A549 (cell line): ENCODE results near the gene RBBP7. TPM values are rescaled to one million over a fixed set of nuclear protein-coding genes. Genes with fewer than 3 reads are reported as not detected.

Source experiments
- ATAC-seq, 2 experiments: fragments of 200-7000 bp in 1 of 2; fragments of >200 bp in 1 of 2; cut with Nextera tagmentation in 1 of 2; cut with Tn5 transposase in 1 of 2; 3 replicates each; pipeline versions ENCODE4 v1.8.0 to v1.9.1; 2018 to 2020; ENCODE audit warnings: mild to moderate bottlenecking in 1 of 2, moderate library complexity in 1 of 2
- CTCF ChIA-PET: fragments of 300-600 bp; sonication (Branson Sonifier 250); formaldehyde crosslinking; extraction: SDS; loops from one replicate; lab custom pipeline; 2021; ENCODE audit warnings: antibody characterized with exemption, inconsistent platforms; lab: Yijun Ruan, JAX
- POLR2A ChIA-PET: fragments of 350-600 bp; formaldehyde crosslinking; extraction: SDS; loops from one replicate; lab custom pipeline; 2021; ENCODE audit warnings: antibody characterized with exemption, inconsistent platforms; lab: Yijun Ruan, JAX
- DNase-seq, 2 experiments: peaks; one replicate each; pipeline versions ENCODE4 v3.0.0 to v3.0.0-alpha.2; 2011 to 2016; ENCODE audit warnings: low read depth in 1 of 2, low spot score in 1 of 2
- FAIRE-seq: peaks from 2 replicates; lab custom pipeline; 2011; peaks lifted over from hg19 to GRCh38; lab: Jason Lieb, UNC
- H3K27ac ChIP-seq, 2 experiments: fragments of >200 bp; sonication (Bioruptor Twin); formaldehyde crosslinking; 3 replicates each; pipeline ENCODE4 v1.5.1; 2016 to 2017
- H3K4me1 ChIP-seq: fragments of >200 bp; sonication (Bioruptor Twin); formaldehyde crosslinking; 3 replicates; pipeline ENCODE4 v1.6.1; 2016
- H3K4me2 ChIP-seq: fragments of >200 bp; sonication (Bioruptor Twin); formaldehyde crosslinking; 3 replicates; pipeline ENCODE4 v1.6.1; 2016
- H3K4me3 ChIP-seq: fragments of >200 bp; sonication (Bioruptor Twin); formaldehyde crosslinking; 3 replicates; pipeline ENCODE4 v1.5.1; 2016
- H3K9me3 ChIP-seq: fragments of >200 bp; sonication (Bioruptor Twin); formaldehyde crosslinking; 3 replicates; pipeline ENCODE4 v1.6.1; 2016
- BCL3 ChIP-seq: fragments of >200 bp; sonication (Bioruptor Twin); formaldehyde crosslinking; IDR thresholded peaks from 3 replicates; pipeline ENCODE4 v1.6.1; 2016
- CHD2 ChIP-seq: fragments of 150-350 bp; IDR thresholded peaks from 2 replicates; pipeline ENCODE4 v1.6.1; 2014; ENCODE audit warnings: low read length; ENCODE audit not compliant: partially characterized antibody
- E2F6 ChIP-seq: IDR thresholded peaks from 2 replicates; pipeline ENCODE4 v1.6.1; 2012; ENCODE audit warnings: low read depth, borderline replicate concordance
- EHMT2 ChIP-seq: fragments of 200-600 bp; sonication (generic); IDR thresholded peaks from 2 replicates; pipeline ENCODE4 v1.6.1; 2016; ENCODE audit warnings: antibody characterized with exemption, low read depth, mild to moderate bottlenecking, moderate library complexity
- FOSB ChIP-seq: fragments of 250-450 bp; sonication (Bioruptor Pico); IDR thresholded peaks from 2 replicates; pipeline ENCODE4 v1.5.0; 2020; ENCODE audit warnings: mild to moderate bottlenecking, moderate library complexity
- JUN ChIP-seq, 2 experiments: fragments of >200 bp; sonication (Bioruptor Twin); formaldehyde crosslinking; IDR thresholded peaks; 2 replicates in 1 of 2; 3 replicates in 1 of 2; pipeline ENCODE4 v1.6.1; 2016 to 2017
- MAFK ChIP-seq: fragments of 450-650 bp; IDR thresholded peaks from 2 replicates; pipeline ENCODE4 v1.6.1; 2014; ENCODE audit not compliant: partially characterized antibody
- NR3C1 ChIP-seq: fragments of >200 bp; sonication (Bioruptor Twin); formaldehyde crosslinking; IDR thresholded peaks from 3 replicates; pipeline ENCODE4 v1.6.1; 2017
- PHF8 ChIP-seq: fragments of 200-600 bp; sonication (generic); IDR thresholded peaks from 2 replicates; pipeline ENCODE4 v1.6.1; 2016; ENCODE audit warnings: low read depth, mild to moderate bottlenecking, antibody characterized with exemption, moderate library complexity, borderline replicate concordance
- POLR2A ChIP-seq: IDR thresholded peaks from 2 replicates; pipeline ENCODE4 v1.6.1; 2012; ENCODE audit warnings: mild to moderate bottlenecking, low read length
- POLR2AphosphoS2 ChIP-seq: conservative IDR thresholded peaks from 2 replicates; pipeline ENCODE4 v1.6.1; 2012; ENCODE audit warnings: low read length, improper control_type of control experiment, inconsistent platforms
- RCOR1 ChIP-seq: fragments of 150-350 bp; IDR thresholded peaks from 2 replicates; pipeline ENCODE4 v1.6.1; 2014; ENCODE audit warnings: antibody characterized with exemption, low read length, low read depth
- REST ChIP-seq: fragments of 200-600 bp; sonication (generic); IDR thresholded peaks from 2 replicates; pipeline ENCODE4 v1.6.1; 2016; ENCODE audit warnings: antibody characterized with exemption, mild to moderate bottlenecking, moderate library complexity
- TFCP2L1 ChIP-seq: fragments of 250-450 bp; sonication (Bioruptor Pico); IDR thresholded peaks from 2 replicates; pipeline ENCODE4 v1.5.0; 2021; ENCODE audit warnings: mild to moderate bottlenecking
- WGBS: methylation state at CpG from one replicate; pipeline ENCODE4 v1.1.6; 2017; ENCODE audit errors: missing lambda C conversion rate; 5-methylcytosine and 5-hydroxymethylcytosine counted together
- polyA minus RNA-seq: library from RNA; depleted of rRNA, polyadenylated mRNA; stranded (reverse); fragments of >200 nt; gene quantifications from 2 replicates; pipeline ENCODE4 v1.2.3, GENCODE V29; 2011; rRNA and poly(A)+ RNA removed
- polyA plus RNA-seq, 4 experiments: library from polyadenylated mRNA; depleted of rRNA in 3 of 4; stranded (reverse); fragments of >200 nt; fragmentation: RNase III in 1 of 4; extraction: RNeasy Plus Mini Kit Qiagen cat#74134 plus additional on column Dnase treatment in 1 of 4; gene quantifications; 2 replicates in 3 of 4; 3 replicates in 1 of 4; pipeline ENCODE4 v1.2.3, GENCODE V29; 2011 to 2017
- TF ChIP-seq, protein P1 (sequence below): IDR thresholded peaks from 2 replicates; pipeline ENCODE4 v1.6.1; 2012
- TF ChIP-seq, protein P2 (sequence below): fragments of >200 bp; sonication (Bioruptor Twin); formaldehyde crosslinking; IDR thresholded peaks from 2 replicates; pipeline ENCODE4 v1.6.1; 2016

RBBP7 gene
- 301 and 311 TPM in 2 replicates for polyA plus RNA-seq (2011; rRNA removed)
- polyA plus RNA-seq (2012; cell fraction: cytosol; rRNA removed), result 172 and 177 TPM in 2 replicates
- polyA plus RNA-seq (2012; cell fraction: nucleus; rRNA removed), result 95.5 and 159 TPM in 2 replicates
- polyA plus RNA-seq (2017; fragmentation: RNase III; extraction: RNeasy Plus Mini Kit Qiagen cat#74134 plus additional on column Dnase treatment), result 222 to 232 TPM (median 232 TPM) in 3 replicates
- 133 TPM in 2 replicates for polyA minus RNA-seq

DNA sequence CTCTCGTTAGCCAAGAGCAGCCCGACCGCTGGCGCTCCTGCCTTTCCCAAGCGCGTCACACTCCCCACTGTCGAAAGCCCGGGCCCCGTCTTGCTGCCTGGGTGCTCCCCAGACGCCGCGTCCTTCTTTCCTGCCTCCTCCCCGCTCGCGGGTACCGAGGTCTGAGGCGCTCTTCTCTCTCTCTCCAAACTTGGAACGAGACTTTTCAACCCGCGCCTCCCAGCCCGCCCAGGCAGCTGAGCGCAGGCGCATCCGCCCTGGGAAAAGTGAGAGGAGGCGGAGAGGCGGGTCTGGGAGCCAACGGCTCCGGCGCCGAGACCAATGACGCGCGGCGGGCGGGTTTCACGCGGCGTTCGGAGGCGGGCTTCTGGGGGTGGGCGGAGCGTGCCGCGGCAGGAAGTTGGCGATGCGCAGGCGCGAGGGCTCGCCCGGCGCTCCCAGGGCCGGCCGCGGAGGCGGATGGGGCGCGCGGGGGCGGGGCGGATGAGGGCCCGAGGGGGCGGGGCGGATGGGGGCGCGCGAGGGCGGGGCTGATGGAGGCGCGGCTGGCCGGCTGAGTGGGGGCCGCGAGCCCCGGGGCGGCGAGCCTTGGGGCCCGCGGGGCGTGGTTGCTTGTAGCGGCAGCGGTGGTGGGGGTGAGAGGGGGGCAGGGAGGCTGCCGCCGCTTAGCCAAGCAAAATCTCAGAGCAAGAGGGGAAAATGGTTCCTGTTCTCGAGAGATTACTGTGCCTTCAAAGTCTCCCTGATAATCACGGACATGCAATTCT is at the start of gene RBBP7:
Gene RBBP7 (minus strand): TSS at position 268 of the 767 bp plus-strand sequence. CDS start 309 bp downstream, outside the sequence.
- ATAC-seq (peak; percentile 90 to 92), FAIRE-seq (no peak), DNase-seq (peak; percentile 60 to 91)
- TF ChIP-seq CHD2 (peak; percentile 72), TFCP2L1 (CRISPR knock-in tag) (0 out of 2 replicates have a peak, but pooled peaks have one; percentile 33), NR3C1 (no peak), FOSB (CRISPR knock-in tag) (no peak), POLR2AphosphoS2 (no peak), REST (peak; percentile 62), E2F6 (peak; percentile 18; the same call in 1 of the 2 replicates), JUN (IDR thresholded peaks at IDR 0.05) (peak in 1 of 2 experiments; percentile 54; a peak in 2 of 5 replicates), POLR2A (peak; percentile 64), RCOR1 (no peak), PHF8 (peak; percentile 62; the same call in 1 of the 2 replicates), BCL3 (0 out of 3 replicates have a peak, but pooled peaks have one; percentile 19)
- TF ChIP-seq, protein P1, sequence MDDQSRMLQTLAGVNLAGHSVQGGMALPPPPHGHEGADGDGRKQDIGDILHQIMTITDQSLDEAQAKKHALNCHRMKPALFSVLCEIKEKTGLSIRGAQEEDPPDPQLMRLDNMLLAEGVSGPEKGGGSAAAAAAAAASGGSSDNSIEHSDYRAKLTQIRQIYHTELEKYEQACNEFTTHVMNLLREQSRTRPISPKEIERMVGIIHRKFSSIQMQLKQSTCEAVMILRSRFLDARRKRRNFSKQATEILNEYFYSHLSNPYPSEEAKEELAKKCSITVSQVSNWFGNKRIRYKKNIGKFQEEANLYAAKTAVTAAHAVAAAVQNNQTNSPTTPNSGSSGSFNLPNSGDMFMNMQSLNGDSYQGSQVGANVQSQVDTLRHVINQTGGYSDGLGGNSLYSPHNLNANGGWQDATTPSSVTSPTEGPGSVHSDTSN, result no peak
- TF ChIP-seq, protein P2, sequence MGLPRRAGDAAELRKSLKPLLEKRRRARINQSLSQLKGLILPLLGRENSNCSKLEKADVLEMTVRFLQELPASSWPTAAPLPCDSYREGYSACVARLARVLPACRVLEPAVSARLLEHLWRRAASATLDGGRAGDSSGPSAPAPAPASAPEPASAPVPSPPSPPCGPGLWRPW, result no peak
- Histone ChIP-seq H3K27ac (peak within 1 kb of the TSS; percentile 90 to 98), H3K4me2 (peak within 1 kb of the TSS; percentile 92), H3K9me3 (no peaks in the 10 kb centered on the region), H3K4me3 (peak within 1 kb of the TSS; percentile 81), H3K4me1 (peaks cover 24% of the 10 kb centered on the region)
- CTCF ChIA-PET, result interaction anchor here (1.3 to 6.2 kb wide), 2 partner anchors 12 to 21 kb away, joined by 3 to 47 read pairs; no protein-coding TSS in a partner anchor
- POLR2A ChIA-PET, result interaction anchor here (1.1 to 2.9 kb wide), 2 partner anchors 10 to 12 kb away, joined by 4 to 22 read pairs; no protein-coding TSS in a partner anchor
- WGBS, result 2% methylated on average over 27 of the region's 84 CpGs

DNA sequence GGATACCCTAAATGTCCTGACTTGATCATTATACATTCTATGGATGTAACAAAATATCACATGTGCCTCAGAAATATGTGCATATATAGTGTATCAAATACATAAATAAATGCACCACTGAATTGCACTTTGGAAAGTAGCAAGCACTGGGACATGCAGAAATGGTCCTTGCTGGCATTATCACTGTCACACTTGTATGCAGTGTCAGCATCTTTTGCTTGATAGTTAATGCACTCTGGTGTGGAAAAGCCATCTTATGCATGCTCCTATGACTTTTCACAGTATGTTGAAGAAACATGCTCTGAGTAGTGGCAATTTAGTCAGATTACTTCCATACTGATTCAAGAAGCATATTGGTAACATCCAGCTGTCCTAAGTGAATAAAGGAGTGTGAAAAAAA is 48.8 kb upstream of the RBBP7 start:
- no peak overlapping the region for H3K27ac ChIP-seq
- DNase-seq, result no peak
- POLR2A ChIA-PET, result no interaction called here
- TF ChIP-seq EHMT2 (no peak), MAFK (peak; percentile 73)
- ATAC-seq, result no peak
- peak; percentile 46 for FAIRE-seq
- no peaks in the 10 kb centered on the region for H3K4me1 ChIP-seq
- no peaks in the 10 kb centered on the region for H3K9me3 ChIP-seq
- no peak overlapping the region for H3K4me3 ChIP-seq
- CTCF ChIA-PET, result no interaction called here
- no peak overlapping the region for H3K4me2 ChIP-seq
